T follicular helper cell (primary cell): Measurements from ENCODE around the gene ZNF683.
"Not testable (repeated sequence)": the region's sequence is repeated elsewhere in the genome, so short reads cannot be mapped to it uniquely, and the experiment has no call there.

Experiments
- DNase-seq: peaks from one replicate; pipeline ENCODE4 v3.0.0-alpha.2; 2020; ENCODE audit warnings: low read depth

Gene ZNF683

GRCh38 chr1:26337206-26337535 lies 35.4 kb downstream of the ZNF683 start:
- DNase-seq: no peak

GRCh38 chr1:26336477-26337205 lies 35.9 kb downstream of the ZNF683 start:
- peak; percentile 83 for DNase-seq

GRCh38 chr1:26335774-26336476 lies 36.6 kb downstream of the ZNF683 start:
- no peak for DNase-seq

GRCh38 chr1:26333312-26333711 lies 39.2 kb downstream of the ZNF683 start:
- DNase-seq: not testable (repeated sequence)

- no peak for DNase-seq
Observed at GRCh38 chr1:26330276-26330675, 42.3 kb downstream of the ZNF683 start.

- not testable (repeated sequence) for DNase-seq
Observed at GRCh38 chr1:26329380-26329779, 43.2 kb downstream of the ZNF683 start.

GRCh38 chr1:26328597-26328996 lies 44.0 kb downstream of the ZNF683 start:
- no peak for DNase-seq

GRCh38 chr1:26327956-26328362 lies 44.6 kb downstream of the ZNF683 start:
- no peak for DNase-seq

- DNase-seq: no peak
Observed at GRCh38 chr1:26324550-26324949, 48.0 kb downstream of the ZNF683 start.

- no peak for DNase-seq
Observed at GRCh38 chr1:26323382-26323781, 49.2 kb downstream of the ZNF683 start.

GRCh38 chr1:26322042-26322331 lies 50.6 kb downstream of the ZNF683 start:
- no peak for DNase-seq

GRCh38 chr1:26321315-26322041 lies 51.1 kb downstream of the ZNF683 start:
- DNase-seq: peak; percentile 93

- DNase-seq: no peak
Observed at GRCh38 chr1:26320896-26321295, 51.7 kb downstream of the ZNF683 start.

GRCh38 chr1:26318338-26319064 lies 54.0 kb downstream of the ZNF683 start:
- DNase-seq: no peak

GRCh38 chr1:26317612-26318337 lies 54.8 kb downstream of the ZNF683 start, which contains the start of gene CD52:
Gene CD52 (plus strand): TSS chr1:26317958. CDS start chr1:26318018, 60 bp downstream.
- DNase-seq: peak; percentile 68

- no peak for DNase-seq
Observed at GRCh38 chr1:26317146-26317545, 55.4 kb downstream of the ZNF683 start.

- no peak for DNase-seq
Observed at GRCh38 chr1:26315874-26316850, 56.4 kb downstream of the ZNF683 start.

GRCh38 chr1:26314501-26314900 lies 58.0 kb downstream of the ZNF683 start:
- DNase-seq: no peak
